Epithelial cell of esophagus (primary cell): Measurements from ENCODE around the gene YPEL2.
A peak's percentile ranks its signal among the peaks of the same experiment; 100 is the strongest.

Experiments used
- DNase-seq: peaks from one replicate; pipeline ENCODE4 v3.0.0; 2010; ENCODE audit warnings: low read depth
- H3K4me3 ChIP-seq: 2 replicates; pipeline ENCODE4 v1.5.1; 2011; ENCODE audit warnings: mild to moderate bottlenecking, low read length, control low read depth
- CTCF ChIP-seq: IDR thresholded peaks from 2 replicates; pipeline ENCODE4 v1.5.1; 2011; ENCODE audit warnings: low read depth, mild to moderate bottlenecking, low read length, control low read depth, inconsistent platforms; ENCODE audit not compliant: insufficient read depth; ENCODE audit errors: missing control alignments

The YPEL2 gene

GRCh38 chr17:59315866-59316265 lies 15.6 kb upstream of the YPEL2 start:
- DNase-seq, result no peak
- TF ChIP-seq CTCF, result no peak
- H3K4me3 ChIP-seq, result no peak overlapping the region

GRCh38 chr17:59327121-59327980 lies 4.1 kb upstream of the YPEL2 start:
- H3K4me3 ChIP-seq, result no peak overlapping the region
- no peak for DNase-seq
- TF ChIP-seq CTCF, result no peak

- no peak overlapping the region for H3K4me3 ChIP-seq
- TF ChIP-seq CTCF, result no peak
- no peak for DNase-seq
These were observed 3.5 kb upstream of the YPEL2 start for GRCh38 chr17:59327981-59328290.

- H3K4me3 ChIP-seq, result no peak overlapping the region
- no peak for TF ChIP-seq CTCF
- DNase-seq, result no peak
These were observed 2.9 kb upstream of the YPEL2 start for GRCh38 chr17:59328601-59329000.

GRCh38 chr17:59329176-59330052 lies 2.0 kb upstream of the YPEL2 start:
- DNase-seq, result peak; percentile 62
- TF ChIP-seq CTCF, result peak; percentile 57
- H3K4me3 ChIP-seq, result no peak overlapping the region

- TF ChIP-seq CTCF, result no peak
- H3K4me3 ChIP-seq, result no peak overlapping the region
- DNase-seq, result no peak
These were observed 1.2 kb upstream of the YPEL2 start for GRCh38 chr17:59330053-59330942.
